Measurements from ENCODE around the gene CLOCK.

CLOCK gene

DNA sequence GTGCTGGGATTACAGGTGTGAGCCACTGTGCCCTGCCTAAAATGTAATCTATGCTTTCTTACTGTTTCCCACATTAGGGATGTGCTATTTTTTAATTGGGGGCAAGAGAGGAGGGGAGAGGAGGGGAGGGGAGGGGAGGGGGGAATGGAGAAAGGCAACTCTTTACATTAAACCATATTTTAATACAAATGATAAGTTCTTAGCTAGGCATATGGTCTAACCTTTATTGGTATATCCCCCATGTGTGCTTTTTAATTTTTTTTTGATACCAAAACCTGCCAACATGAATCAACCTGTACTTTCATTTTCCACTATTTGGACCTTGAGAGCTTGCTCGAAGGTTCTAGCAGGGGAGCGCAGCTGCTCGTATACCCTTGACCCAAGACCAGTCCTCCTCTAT is 6.4 kb downstream of the CLOCK start:
- DNase-seq, result no peak

DNA sequence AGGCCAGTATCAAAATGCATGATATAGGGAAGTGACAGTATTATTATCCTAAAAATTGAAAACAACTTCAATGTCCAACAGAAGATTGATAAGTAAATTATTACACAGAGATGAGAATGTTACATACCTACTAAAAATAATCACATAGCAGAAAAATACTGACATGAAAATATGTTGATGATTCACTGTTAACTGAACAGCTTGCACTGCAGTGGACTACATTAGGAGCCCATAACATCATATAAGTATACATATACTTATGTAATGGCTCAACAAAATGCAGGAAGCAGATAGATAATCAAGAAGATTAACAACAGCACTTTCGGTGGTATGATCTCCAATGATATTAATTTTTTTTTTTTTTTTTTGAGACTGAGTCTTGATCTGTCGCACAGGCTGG is 7.1 kb downstream of the CLOCK start:
- no peak for DNase-seq

DNA sequence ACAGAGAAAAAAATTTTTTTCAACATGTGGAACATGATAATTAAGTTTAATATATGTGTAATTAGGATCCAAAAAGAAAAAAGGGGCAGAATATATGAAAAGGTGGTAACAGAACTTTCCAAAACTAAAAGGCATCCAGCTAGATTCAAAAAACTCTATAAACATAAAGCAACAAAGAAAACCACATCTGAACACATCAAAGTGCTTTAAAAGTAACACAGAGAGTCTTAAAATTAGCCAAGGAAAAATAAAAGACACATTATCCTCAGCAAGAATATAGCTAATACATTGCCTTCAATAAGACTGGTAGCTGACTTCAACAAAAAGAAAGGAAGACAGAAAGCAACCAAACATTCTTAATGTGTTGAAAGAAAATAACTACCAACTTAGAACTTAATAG is 8.2 kb downstream of the CLOCK start:
- no peak for DNase-seq

DNA sequence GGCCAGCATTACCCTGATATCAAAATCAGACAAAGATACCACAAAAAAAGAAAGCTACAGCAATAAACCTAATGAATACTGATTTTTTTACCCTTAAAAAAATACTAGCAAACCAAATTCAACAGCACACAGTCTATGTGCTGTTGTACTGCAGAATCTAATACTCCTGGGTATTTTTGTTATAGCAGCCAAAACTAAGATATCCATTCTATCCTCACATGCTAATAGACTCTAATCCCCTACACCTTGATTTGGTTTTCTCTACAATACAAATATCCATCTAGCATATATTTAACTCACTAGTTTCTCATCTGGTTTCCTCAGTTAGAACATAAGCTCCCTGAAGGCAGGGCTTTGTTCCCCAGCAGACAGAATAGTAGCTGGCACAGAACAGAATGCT is 12.4 kb downstream of the CLOCK start:
- no peak for DNase-seq

DNA sequence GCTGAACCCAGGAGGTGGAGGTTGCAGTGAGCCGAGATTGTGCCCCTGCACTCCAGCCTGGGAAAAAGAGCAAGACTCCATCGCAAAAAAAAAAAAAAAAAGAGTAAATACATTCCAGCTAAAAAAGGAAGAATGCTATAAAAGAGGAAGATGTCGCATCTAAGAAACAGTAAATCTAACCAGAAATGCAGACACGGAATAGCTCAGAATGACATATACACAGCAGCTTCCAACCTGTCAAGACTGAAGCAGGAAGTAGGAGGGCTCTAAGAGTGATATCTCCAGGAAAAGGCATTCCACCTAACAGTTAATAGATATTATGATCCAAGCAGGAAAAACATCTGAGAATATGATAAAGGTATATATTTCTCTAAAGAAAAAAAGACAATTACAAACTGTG is 16.0 kb downstream of the CLOCK start:
- DNase-seq, result no peak

DNA sequence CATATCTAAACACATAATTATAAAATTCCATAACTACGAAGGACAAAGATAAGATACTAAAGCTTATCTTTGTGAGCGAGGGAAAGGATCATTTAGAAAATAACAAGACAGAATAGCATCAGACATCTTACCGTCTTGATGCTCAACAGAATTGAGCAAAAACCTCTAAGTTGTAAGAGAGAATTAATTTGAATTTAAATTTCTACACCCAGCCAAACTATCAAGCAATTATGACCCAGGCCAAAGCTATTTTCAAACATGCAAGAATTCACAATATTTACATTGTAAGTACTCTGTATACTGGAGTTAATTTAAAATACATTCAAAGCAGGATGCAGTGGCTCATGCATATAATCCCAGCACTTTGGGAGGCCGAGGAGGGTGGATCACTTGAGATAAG is 16.5 kb downstream of the CLOCK start:
- DNase-seq, result no peak

DNA sequence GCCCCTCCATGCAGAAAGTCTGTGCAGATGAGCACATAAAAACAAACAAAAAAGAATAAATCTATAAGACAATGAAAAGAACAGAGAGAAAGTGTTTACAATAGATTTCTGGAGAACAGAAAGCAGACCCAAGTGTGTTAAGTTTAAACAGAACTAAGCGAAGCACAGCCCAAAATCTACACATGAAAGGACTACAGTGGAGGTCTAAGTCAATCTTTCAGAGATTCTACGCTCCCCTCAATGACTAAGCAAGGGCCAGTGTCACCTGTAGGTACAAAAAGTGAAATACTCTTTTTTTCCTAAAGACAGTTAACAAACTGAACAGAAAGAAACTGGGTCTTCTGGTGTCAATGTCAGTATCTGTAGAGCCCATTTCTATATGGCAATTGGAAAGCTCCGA is 18.2 kb downstream of the CLOCK start:
- no peak for DNase-seq

DNA sequence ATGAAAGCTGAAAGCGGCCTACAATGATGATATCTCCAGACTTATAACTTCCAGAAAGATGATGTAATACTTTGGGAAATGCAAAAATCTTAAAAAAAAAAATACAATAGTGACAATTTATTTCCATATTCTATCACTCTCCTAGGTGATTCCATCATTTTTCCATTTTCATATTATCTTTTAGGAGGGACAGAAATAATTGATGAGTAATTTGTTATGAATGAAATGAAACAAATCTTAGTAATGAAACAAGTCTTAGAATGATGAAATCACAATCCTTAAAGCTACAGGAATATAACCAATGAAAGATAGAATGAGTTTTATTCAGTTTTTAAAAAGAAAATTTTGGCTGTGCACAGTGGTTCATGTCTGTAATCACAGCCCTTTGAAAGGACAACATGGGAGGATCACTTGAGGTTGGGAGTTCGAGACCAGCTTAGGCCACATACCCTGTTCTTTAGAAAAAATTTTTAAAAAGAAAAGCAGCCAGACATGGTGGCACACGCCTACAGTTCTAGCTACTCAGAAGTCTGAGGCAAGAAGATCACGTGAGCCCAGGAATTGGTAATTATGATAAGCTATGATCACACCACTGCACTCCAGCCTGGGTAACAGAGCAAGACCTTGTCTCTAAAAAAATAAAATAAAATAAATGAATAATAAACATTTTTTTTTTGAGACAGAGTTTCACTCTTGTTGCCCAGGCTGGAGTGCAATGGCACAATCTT is 21.7 kb downstream of the CLOCK start:
- no peak for DNase-seq

DNA sequence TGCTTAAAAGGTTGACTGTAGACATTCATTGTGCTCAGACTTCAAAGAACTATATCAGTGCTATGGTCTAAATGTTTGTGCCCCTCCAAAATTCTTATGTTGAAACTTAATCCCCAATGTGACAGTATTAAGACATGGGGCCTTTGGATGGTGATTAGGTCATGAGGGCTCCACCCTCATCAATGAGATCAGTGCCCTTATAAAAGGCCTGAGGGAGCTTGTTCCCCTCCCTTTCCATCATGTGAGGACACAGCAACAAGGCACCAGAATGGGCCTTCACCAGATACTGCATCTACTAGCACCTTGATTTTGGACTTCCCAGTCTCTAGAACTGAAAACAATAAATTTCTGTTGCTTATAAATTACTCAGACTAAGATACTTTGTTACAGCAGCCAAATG is 28.3 kb downstream of the CLOCK start:
- DNase-seq, result no peak

DNA sequence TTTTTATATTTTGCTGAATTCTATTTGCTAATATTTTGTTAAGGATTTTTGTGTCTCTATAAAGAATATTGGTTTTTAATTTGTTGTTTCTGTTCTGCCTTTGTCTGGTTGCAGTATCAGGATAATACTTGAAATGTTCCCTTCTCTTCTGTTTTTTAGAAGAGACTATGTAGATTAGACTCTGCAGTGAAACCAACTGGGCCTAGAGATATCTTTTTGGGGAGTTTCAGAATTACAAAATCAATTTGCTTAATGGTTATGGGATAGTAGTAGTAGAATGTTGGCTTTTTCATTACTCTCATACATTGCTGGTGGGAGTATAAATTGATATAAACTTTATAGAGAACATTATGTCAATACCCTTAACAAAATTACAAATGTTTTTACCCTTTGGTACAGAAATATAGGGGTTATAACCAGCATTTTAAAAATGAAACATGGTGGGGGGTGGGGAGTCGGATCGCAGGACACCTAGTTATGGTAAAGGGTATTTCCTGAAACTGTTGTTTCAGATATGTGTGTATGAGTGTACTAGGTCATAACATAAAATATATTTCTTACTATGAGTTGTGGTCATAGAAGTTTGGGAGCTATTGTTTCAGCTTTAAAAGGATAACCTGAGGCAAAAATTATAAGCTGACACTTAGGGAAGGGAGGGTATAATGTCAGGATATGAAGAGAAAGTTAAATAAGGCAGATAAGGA is 29.0 kb downstream of the CLOCK start:
- DNase-seq, result no peak

DNA sequence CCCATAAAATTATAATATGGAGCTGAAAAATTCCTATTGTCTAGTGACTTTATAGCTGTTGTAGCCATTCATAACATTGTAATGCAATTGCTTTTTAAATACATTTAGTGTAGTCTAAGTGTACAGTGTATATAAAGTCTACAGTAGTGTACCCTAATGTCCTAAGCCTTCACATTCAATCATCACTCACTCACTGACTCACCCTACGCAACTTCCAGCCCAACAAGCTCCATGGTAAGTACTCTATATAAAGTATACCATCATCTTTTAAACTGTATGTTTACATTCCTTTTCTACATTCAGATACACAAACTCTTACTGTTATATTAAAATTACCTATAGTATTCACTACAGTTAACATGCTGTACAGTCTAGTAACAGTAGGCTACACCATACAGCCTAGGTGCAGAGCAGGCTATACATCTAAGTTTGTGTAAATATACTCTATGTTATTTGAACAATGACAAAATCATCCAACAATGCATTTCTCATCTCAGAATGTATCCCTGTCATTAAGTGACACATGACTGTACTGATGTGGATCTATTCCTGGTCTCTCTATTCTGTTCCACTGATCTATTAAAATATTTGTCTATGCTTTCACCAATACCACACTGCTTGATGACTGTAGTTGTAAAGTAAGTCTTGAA is 33.7 kb downstream of the CLOCK start:
- DNase-seq, result no peak

DNA sequence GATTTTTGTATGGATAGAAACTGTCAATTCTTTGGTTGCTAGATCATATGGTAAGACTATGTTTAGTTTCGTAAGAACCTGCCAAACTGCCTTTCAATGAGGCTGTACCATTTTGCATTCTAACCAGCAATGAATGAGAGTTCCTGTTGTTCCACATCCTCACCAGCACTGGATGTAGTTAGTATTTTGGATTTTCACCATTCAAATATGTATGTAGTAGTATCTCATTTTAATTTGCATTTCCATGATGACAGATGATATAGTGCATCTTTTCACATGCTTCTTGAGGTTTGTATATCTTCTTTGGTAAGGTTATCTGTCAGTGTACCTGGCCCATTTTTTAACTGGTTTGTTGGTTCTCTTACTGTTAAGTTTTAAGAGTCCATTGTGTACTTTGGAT is 34.6 kb downstream of the CLOCK start:
- DNase-seq, result no peak

DNA sequence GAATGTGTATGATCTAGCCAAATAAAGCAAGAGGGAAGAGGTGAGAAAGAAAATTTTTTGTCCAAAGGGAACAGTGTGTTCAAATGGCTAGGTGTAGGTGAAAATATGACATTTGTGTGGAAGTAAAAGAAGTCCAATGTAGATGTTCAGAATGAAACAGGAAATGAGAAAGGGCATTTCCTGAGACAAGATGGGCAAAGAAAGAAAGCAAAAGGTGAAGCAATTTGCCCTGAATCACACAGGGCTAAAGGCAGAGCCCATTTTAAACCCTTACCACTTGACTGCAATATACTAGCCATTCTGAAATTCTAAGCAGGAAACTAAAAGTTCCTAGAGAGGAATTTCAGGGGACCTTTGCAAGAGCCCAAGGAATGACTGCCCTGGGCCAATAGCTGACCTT is 36.0 kb downstream of the CLOCK start:
- no peak for DNase-seq

DNA sequence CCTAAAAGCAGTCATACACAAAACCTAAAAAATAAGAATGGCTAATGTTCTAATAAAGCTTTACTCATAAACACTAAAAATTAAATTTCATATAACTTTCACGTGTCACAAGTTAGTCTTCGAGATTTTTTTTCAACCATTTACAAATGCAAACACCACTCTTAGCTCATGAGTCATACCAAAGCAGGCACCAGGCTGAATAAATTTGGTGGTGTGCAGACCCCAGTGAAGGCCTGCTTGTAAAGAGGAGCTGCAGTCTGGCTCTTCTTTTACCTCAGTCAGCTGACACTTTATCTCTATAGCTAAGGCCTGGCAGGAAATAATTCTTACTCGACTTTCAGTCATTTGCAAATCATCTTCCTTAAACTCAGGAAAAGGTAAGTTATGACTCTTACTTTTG is 37.4 kb downstream of the CLOCK start:
- DNase-seq, result no peak

DNA sequence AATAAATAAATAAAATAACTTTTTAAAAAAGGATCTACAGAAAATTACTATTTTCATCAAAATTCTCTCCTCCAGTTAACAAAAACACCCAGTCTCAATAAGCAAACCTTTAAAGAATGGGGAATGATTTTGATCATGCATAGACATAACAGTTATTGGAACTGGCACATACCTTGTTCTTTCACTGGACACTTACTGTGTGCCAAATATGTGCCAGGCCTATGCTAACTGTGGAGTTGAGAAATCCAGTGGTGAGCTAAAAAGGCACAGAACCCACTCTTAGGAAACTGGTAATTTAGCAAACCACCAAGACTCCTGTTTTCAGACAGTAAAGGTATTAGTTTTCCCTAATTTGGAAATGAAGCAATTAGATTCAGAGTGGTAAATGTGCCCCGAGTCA is 39.1 kb downstream of the CLOCK start:
- no peak for DNase-seq

DNA sequence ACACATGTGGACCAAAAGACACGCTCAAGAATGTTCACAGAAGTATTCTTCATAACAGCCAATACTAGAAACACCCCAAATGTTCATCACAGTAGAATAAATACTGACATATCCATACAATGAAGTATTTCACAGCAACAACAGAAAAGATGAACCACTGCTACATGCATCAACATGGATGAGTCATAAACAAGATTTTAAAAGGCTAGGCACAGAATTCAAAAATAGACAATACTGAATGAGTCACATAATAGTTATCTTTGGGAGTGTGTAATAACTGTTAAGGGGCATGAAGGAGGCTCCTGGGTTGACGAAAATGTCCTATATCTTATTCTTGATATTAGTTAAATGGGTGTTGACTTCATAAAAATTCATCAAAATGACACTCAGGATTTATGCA is 43.5 kb downstream of the CLOCK start:
- DNase-seq, result no peak

DNA sequence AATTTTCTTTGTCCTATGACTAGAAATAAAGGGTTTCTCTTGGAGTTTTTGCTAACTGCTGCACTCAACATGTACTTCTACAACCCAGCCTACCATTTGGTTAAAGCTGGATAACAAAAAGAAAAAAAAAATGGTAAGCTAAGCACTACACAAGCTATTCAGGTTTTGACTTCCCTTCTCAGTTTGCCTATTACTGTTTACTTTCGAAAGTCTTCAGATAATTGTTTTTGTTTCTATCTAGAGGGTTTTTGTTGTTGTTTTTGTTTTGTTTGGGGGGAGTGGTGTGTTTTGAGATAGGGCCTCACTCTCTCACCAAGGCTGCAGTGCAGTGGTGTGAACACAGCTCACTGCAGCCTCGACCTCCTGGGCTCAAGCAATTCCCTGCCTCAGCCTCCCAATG is 46.6 kb downstream of the CLOCK start:
- DNase-seq, result no peak

DNA sequence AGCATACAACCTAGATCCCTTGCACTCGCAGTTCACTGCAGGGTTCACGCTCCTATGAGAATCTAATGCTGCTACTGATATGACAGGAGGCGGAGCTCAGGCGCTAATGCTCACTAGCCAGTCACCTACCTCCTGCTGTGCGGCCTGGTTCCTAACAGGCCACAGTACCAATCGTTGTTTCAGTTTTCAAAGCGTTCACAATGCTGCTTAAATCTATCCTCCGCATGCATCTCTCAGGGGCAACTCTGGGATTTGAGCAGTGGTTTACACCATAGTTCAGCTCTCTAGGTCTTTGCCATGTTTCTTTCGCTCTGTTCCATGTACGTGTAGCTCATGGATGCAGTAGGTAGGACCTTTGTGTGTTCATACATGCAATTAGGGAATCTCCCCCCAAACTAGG is 47.2 kb downstream of the CLOCK start:
- no peak for DNase-seq

DNA sequence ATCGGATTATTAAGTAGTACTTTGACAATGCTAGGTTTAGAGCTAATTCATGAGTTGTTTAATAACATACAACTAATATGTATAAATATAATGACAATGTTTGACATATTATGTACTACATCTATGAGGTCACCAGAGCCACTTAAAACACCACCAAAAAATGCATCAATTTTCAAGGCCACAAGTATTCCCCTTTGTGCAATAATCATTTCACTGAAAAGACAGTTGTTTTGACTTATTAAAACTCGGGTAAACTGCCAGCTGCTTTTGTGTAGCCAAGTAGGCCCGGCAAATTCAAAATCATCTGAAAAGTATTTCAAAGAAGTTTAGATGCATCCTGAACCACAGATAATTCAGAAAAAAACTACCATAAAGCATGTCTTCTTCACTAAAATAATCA is 48.7 kb downstream of the CLOCK start:
- no peak for DNase-seq

DNA sequence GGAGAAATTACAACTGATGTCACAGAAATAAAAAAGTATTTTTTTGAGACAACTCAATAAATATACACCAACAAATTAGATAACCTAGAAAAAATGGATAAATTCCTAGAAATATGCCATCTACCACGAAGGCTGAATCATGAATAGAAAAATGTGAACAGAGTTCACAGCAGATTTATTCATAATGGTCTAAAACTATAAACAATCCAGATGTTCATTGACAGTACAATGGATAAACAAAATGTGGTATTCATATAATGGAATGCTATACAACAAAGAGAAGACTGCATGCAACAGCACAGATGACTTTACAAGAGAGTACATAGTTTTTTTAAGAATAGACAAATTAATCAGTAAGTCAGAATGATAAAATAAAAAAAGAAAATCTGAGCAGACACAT is 55.2 kb downstream of the CLOCK start:
- no peak for DNase-seq

DNA sequence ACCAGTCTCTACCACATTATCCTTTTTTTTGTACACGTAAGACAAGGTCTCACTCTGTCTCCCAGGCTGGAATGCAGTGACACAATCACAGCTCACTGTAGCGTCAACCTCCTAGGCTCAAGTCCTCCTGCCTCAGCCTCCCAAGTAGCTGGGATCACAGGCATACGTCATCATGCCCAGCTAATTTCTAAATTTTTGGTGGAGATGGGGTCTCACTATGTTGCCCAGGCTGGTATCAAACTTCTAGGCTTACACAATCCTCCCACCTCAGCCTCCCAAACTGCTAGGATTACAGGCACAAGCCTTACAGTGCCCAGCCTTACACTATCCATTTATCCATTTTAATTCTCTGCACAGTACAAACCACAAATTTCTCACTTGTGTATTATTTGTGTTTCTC is 58.0 kb downstream of the CLOCK start:
- no peak for DNase-seq

DNA sequence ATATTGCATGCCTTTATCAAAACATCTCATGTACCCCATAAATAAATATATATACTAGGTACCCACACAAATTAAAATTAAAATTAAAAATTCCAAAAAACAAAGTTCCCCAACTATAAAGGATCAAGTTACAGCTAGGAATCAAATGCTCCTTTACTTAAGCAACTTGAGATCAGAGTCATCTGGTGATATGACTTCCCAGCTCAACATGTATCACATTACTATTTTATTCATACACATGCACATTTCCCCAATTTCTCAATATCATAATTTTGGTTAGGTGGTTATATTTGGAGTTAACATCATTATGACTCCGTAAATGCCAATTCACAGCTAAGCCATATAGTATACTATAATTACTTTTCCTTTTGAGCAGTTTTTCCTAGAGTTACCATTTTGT is 60.9 kb downstream of the CLOCK start:
- DNase-seq, result no peak

DNA sequence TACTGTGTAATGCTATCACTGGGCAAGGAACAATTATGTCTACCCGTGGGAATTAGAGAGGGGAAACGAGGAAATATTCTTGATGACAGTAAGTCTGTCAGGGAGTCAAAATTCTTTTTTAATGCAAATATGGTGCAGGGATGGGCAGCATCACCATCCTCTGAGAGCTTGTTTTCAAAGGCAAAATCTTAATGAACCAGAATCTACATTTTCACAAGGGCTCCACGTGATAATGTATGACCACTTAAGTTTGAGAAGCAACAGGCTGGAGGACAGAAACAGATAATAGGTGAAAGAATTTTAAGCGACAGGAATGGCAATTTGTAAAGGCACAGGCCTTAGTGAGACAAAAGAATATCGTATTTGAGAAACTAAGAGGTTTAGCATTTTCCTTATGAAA is 63.4 kb downstream of the CLOCK start:
- no peak for DNase-seq

DNA sequence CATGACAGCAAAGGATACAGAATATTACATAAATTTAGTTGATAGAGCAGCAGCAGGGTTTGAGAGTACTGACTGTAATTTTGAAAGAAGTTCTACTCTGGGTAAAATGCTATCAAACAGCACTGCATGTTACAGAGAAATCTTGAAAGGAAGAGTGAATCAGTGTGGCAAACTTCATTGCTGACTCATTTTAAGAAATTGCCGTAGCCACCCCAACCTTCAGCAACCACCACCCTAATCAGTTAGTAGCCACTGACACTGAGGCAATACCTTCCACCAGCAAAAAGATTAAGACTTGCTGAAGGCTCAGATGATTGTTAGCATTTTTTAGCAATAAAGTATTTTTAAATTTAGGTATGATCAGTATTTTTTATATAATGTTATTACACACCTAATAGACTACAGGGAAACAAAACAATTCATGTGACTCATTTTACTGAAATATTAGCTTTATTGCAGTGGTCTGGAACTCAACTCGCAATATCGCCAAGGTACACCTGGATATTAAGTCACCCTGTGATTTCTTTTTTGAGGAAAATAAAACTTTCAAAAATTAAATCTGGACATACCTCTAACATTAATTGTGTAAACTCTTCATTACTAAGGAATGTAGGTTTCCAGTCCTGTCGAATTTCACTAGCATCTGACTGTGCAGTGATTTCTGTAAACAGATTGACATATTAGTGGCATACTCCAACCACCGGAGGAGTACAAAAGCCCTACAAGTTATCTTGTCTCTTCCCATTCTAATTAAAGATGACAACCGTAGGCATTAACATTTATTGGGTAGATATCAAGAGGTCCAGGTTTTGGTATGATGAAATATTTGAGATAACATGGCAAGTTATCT is 71.1 kb downstream of the CLOCK start:
- DNase-seq, result no peak

Measured in activated CD4-positive, CD25-positive, alpha-beta regulatory T cell (primary cell).